ENCODE data around the gene EXTL1.

DNA sequence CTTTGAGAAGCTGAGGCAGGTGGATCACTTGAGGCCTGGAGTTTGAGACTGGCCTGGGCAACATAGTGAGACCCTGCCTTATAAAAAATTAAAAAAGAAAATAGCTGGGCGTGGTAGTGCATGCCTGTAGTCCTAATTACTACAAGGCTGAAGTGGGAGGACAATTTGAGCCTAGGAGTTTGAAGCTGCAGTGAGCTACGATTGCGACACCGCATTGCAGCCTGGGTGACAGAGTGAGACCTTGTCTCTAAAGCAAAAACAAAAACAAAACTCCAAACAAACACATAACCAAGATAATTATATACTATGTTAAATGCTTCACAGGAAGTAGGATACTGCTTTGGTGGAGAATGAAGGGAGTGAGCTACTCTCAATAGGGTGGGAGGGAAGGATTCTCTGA lies 18.3 kb upstream of the EXTL1 start:
- TF ChIP-seq, protein P1, sequence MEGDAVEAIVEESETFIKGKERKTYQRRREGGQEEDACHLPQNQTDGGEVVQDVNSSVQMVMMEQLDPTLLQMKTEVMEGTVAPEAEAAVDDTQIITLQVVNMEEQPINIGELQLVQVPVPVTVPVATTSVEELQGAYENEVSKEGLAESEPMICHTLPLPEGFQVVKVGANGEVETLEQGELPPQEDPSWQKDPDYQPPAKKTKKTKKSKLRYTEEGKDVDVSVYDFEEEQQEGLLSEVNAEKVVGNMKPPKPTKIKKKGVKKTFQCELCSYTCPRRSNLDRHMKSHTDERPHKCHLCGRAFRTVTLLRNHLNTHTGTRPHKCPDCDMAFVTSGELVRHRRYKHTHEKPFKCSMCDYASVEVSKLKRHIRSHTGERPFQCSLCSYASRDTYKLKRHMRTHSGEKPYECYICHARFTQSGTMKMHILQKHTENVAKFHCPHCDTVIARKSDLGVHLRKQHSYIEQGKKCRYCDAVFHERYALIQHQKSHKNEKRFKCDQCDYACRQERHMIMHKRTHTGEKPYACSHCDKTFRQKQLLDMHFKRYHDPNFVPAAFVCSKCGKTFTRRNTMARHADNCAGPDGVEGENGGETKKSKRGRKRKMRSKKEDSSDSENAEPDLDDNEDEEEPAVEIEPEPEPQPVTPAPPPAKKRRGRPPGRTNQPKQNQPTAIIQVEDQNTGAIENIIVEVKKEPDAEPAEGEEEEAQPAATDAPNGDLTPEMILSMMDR (IDR thresholded peaks at IDR 0.05) = no peak
- no peak for TF ChIP-seq POLR2A (IDR thresholded peaks at IDR 0.05)

All from esophagus squamous epithelium (tissue), 4 donors.